Stomach (tissue), 4 donors: ENCODE data around the gene CCDC91.

Experiments used
- EP300 ChIP-seq: sonication (generic); formaldehyde crosslinking; IDR thresholded peaks from one replicate; pipeline ENCODE4 v1.6.1; 2017; ENCODE audit warnings: antibody characterized with exemption
- POLR2AphosphoS5 ChIP-seq, 3 donors: sonication (generic); formaldehyde crosslinking; IDR thresholded peaks; one replicate each; pipeline ENCODE4 v1.6.1; 2016; ENCODE audit warnings: antibody characterized with exemption in 3 of 3
- TF ChIP-seq, protein P1 (sequence below), 7 experiments: fragments of 450-650 bp in 4 of 7; fragments of 200-600 bp in 3 of 7; sonication (generic) in 3 of 7; IDR thresholded peaks; one replicate each; pipeline ENCODE4 v1.5.1; 2016 to 2019; ENCODE audit warnings: antibody characterized with exemption in 7 of 7, control low read depth in 2 of 7, mild to moderate bottlenecking in 1 of 7

- TF ChIP-seq, protein P1, sequence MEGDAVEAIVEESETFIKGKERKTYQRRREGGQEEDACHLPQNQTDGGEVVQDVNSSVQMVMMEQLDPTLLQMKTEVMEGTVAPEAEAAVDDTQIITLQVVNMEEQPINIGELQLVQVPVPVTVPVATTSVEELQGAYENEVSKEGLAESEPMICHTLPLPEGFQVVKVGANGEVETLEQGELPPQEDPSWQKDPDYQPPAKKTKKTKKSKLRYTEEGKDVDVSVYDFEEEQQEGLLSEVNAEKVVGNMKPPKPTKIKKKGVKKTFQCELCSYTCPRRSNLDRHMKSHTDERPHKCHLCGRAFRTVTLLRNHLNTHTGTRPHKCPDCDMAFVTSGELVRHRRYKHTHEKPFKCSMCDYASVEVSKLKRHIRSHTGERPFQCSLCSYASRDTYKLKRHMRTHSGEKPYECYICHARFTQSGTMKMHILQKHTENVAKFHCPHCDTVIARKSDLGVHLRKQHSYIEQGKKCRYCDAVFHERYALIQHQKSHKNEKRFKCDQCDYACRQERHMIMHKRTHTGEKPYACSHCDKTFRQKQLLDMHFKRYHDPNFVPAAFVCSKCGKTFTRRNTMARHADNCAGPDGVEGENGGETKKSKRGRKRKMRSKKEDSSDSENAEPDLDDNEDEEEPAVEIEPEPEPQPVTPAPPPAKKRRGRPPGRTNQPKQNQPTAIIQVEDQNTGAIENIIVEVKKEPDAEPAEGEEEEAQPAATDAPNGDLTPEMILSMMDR (IDR thresholded peaks at IDR 0.05) = no peak
- TF ChIP-seq POLR2AphosphoS5 (IDR thresholded peaks at IDR 0.05) (no peak), EP300 (no peak)
These were observed 5.9 kb upstream of the CCDC91 start for GRCh38 chr12:28184375-28184774.
